Measurements from ENCODE around the gene DVL3. TPM values are rescaled to one million over a fixed set of nuclear protein-coding genes. Genes with fewer than 3 reads are reported as not detected.
"Not testable (repeated sequence)": the region's sequence is repeated elsewhere in the genome, so short reads cannot be mapped to it uniquely, and the experiment has no call there.

The DVL3 gene
- total RNA-seq, 2 donors from 2014 or later, result 67.3 to 70.7 TPM

GRCh38 chr3:184148076-184148475 lies 7.1 kb upstream of the DVL3 start:
- DNase-seq (ENCODE audit: low spot score), result no peak
- intact Hi-C loops (cut with DNase I), result loop anchor here in 1 of 2 donors (10.0 kb wide), 1 partner anchor 97 kb away; the partner anchor contains the start of genes ALG3 and EEF1AKMT4

- intact Hi-C loops (cut with DNase I), result loop anchor here in 1 of 2 donors (10.0 kb wide), 1 partner anchor 96 kb away; the partner anchor contains the start of genes ALG3 and EEF1AKMT4
- DNase-seq (ENCODE audit: low spot score), result no peak
Measured at GRCh38 chr3:184149123-184149522, 6.1 kb upstream of the DVL3 start.

GRCh38 chr3:184149770-184150169 lies 5.4 kb upstream of the DVL3 start:
- intact Hi-C loops (cut with DNase I), result loop anchor here in 1 of 2 donors (10.0 kb wide), 1 partner anchor 95 kb away; the partner anchor contains the start of genes ALG3 and EEF1AKMT4
- DNase-seq (ENCODE audit: low spot score), result not testable (repeated sequence)

GRCh38 chr3:184155644-184156521 lies 706 bp downstream of the DVL3 start:
- no peak for DNase-seq (ENCODE audit: low spot score)
- intact Hi-C loops (cut with DNase I), result no loop called here

- intact Hi-C loops (cut with DNase I), result no loop called here
- no peak for DNase-seq (ENCODE audit: low spot score)
Measured at GRCh38 chr3:184156522-184156955, 1.4 kb downstream of the DVL3 start.

GRCh38 chr3:184157206-184157605 lies 2.0 kb downstream of the DVL3 start:
- no peak for DNase-seq (ENCODE audit: low spot score)
- intact Hi-C loops (cut with DNase I), result no loop called here

- intact Hi-C loops (cut with DNase I), result no loop called here
- no peak for DNase-seq (ENCODE audit: low spot score)
Measured at GRCh38 chr3:184158404-184158803, 3.2 kb downstream of the DVL3 start.

- intact Hi-C loops (cut with DNase I), result no loop called here
- no peak for DNase-seq (ENCODE audit: low spot score)
Measured at GRCh38 chr3:184160456-184160855, 5.3 kb downstream of the DVL3 start.

- DNase-seq (ENCODE audit: low spot score); intact Hi-C loops (cut with DNase I): not testable (repeated sequence)
Measured at GRCh38 chr3:184162571-184163070, 7.4 kb downstream of the DVL3 start.

- intact Hi-C loops (cut with DNase I), result no loop called here
Measured at GRCh38 chr3:184164648-184165330, 9.6 kb downstream of the DVL3 start.

GRCh38 chr3:184165543-184165942 lies 10.4 kb downstream of the DVL3 start:
- intact Hi-C loops (cut with DNase I), result no loop called here
- no peak for DNase-seq (ENCODE audit: low spot score)

More at GRCh38 chr3:184164648-184165330, 9.6 kb downstream of the DVL3 start:
- no peak for DNase-seq (ENCODE audit: low spot score)

- intact Hi-C loops (cut with DNase I), result no loop called here
Measured at GRCh38 chr3:184166671-184167070, 11.5 kb downstream of the DVL3 start.

GRCh38 chr3:184167786-184168185 lies 12.6 kb downstream of the DVL3 start:
- intact Hi-C loops (cut with DNase I), result no loop called here
- DNase-seq (ENCODE audit: low spot score), result no peak

More at GRCh38 chr3:184166671-184167070, 11.5 kb downstream of the DVL3 start:
- no peak for DNase-seq (ENCODE audit: low spot score)

GRCh38 chr3:184168363-184169120 lies 13.4 kb downstream of the DVL3 start:
- no peak for DNase-seq (ENCODE audit: low spot score)
- intact Hi-C loops (cut with DNase I), result no loop called here

- DNase-seq (ENCODE audit: low spot score), result no peak
- intact Hi-C loops (cut with DNase I), result no loop called here
Measured at GRCh38 chr3:184169896-184170875, 15.0 kb downstream of the DVL3 start.

- peak; percentile 62 for DNase-seq (ENCODE audit: low spot score)
- intact Hi-C loops (cut with DNase I), result no loop called here
Measured at GRCh38 chr3:184171562-184171961, 16.4 kb downstream of the DVL3 start.

GRCh38 chr3:184172681-184173373 lies 17.6 kb downstream of the DVL3 start:
- intact Hi-C loops (cut with DNase I), result no loop called here
- peak; percentile 76 for DNase-seq (ENCODE audit: low spot score)

GRCh38 chr3:184173374-184173722 lies 18.2 kb downstream of the DVL3 start:
- intact Hi-C loops (cut with DNase I), result no loop called here
- no peak for DNase-seq (ENCODE audit: low spot score)
